Stimulated activated CD8-positive, alpha-beta memory T cell treated with anti-CD3 and anti-CD28 coated beads, Interleukin-7, amount 100 ng/mL, for 48 hours (primary cell): ENCODE results near the gene CDC123.
"Not testable (repeated sequence)": the region's sequence is repeated elsewhere in the genome, so short reads cannot be mapped to it uniquely, and the experiment has no call there.

ENCODE experiments used
- DNase-seq, 2 donors: peaks; one replicate each; pipeline ENCODE4 v3.0.0-alpha.2; 2020; ENCODE audit warnings: low read depth in 1 of 2; ENCODE audit errors: extremely low read depth in 1 of 2

CDC123 gene

DNA sequence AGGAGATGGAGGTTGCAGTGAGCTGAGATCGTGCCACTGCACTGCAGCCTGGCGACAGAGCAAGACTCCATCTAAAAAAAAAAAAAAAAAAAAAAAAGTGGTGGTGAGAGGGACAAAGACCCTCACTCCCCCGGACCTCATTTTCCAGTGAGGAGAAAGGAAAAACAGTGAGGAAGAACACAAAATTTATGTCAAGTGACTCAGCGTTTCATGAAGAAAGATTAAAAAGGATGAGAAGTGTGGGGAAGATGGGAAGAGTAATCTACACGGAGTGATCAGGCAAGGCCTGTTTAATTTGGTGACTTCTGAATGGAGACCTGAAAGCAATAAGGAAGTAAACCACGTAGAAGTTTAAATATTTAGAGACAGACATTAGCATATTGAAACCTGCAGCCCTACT, 7.3 kb upstream of the CDC123 start:
- no peak for DNase-seq

DNA sequence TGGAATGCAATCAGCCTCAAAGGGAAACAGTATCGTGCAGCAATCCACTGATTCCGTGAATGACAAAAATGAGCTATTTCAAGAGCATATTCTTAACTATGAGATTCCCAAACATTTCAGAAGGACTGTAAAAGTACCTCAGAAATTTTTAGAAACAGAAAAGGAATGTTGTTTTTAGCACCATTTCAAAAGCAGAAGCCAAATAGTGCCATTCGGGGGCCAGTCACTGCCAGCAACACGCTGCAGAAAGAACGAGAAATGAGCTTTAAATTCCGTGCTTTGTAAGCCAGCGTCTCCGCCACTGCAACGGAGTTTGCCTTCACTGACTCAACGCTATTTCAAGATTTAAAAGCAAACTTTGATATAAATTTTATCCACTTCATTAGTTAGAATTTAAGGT, 6.6 kb upstream of the CDC123 start:
- no peak for DNase-seq

DNA sequence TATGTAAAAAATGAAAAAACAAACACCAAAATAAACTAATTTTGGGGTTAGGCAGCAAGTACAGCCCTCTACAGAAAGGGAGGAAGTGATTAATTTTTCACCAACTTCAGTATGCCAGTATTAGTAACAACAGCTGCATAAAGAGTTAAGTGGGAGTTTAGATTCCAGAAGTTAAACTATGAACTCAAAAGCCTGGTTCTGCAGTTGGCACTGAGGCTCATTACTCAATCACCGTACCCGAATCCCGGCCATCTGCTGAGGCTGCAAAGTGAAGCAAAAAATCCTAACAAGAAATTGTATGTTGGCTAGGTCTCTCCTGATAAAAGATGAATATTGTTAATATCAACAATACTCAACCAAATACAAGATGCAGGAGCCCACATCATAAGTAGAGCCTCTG, 4.3 kb upstream of the CDC123 start:
- no peak for DNase-seq

DNA sequence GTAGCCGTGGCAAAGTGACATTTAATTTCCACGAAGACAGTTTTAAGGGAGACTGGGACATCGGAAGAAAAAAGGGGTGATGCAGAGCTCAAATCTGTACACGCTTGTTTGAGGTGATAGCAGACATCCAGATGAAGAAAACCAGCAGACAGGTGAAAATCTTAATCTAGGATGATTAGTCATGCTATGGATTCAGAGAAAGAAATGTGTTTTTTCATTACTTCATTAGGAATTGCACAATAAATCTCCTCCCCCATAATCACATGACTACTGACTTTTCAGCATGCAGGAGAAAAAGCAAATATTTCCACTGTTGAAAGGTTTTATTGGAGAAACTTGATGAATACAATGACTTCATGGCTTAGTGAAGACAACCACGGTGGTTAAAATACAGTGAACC, 2.8 kb upstream of the CDC123 start:
- no peak for DNase-seq

DNA sequence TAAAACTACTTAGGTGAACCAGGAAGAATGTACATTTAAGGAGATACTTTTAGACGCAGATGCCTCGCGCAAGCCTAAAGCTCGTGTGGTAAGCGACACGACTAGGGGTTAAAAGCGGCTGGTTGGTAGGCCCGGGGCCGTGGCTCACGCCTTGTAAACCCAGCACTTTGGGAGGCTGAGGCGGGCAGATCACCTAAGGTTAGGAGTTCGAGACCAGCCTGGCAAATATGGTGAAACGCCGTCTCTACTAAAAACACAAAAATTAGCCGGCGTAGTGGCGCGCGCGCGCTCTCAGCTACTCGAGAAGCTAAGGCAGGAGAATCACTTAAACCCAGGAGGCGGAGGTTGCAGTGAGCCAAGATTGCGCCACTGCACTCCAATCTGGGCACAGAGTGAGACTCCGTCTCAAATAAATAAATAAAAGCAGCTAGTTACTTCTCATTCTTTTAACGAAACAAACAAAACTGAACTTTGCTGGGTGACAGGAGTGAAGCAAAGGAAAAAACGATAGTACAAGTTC, 1.2 kb upstream of the CDC123 start:
- DNase-seq: no peak

DNA sequence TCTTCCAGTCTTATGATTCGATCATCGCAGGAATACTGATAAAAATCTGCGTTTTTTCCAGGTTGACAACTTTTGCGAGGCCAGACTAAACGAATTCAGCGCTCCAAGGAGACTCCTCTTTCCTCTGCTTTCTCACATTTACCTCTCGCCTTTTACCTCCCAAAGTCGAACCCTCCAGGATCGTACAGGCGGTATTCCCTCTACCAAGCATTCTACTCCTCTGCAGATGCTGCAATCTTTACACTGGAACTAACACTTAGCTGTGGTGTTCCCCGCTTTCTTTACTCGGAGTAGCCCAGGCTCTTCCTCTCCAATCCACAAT, 746 bp upstream of the CDC123 start:
- DNase-seq: no peak

DNA sequence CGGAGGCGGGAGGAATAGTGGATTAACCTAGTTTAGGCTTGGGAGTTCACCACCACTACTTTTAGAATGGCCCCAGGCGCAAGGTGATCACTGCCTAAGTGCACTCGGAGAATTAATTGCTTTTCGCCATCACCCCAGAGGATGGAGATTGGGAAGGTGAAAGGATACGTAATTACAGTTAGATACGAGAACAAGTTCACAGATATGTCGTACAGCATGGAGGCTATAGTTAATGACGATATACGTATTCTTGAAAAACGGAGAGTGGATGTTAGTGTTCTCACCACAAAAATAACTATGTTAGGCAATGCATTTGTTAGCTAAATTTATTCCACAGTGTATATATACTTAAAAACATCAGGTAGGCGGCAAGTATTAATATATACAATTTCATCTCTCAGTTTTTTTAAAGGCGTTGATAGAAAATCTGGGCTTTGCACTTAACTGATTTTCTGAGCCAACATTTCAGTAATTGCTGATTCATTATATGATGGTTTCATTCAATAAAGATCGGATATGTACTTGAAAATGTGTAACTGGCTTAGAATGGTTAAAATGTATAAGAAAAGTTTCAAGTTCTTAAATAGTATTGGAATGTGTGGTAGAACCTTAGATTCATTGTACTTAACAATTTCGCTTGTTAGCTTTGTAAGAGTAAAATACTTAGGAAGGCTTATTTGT, 683 bp downstream of the CDC123 start:
- no peak for DNase-seq

DNA sequence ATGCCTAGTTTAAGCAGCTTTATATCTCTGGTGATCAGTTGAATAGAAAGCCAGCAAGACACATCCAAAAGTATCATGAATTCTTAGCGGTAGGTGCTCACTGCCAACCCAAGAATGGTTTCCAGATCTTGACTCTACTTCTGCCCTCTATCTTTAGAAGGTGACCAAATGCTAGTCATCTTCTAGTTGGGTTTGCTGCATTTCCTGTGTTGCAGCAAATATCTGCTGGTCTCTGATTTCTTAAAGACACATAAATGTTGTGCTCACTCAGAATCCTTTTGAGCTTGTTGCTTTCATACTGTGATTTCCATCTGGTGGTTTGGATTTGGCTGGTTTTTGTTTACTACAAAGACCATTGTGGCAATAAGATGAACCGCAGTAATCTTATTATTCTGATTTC, 2.2 kb downstream of the CDC123 start:
- no peak for DNase-seq

DNA sequence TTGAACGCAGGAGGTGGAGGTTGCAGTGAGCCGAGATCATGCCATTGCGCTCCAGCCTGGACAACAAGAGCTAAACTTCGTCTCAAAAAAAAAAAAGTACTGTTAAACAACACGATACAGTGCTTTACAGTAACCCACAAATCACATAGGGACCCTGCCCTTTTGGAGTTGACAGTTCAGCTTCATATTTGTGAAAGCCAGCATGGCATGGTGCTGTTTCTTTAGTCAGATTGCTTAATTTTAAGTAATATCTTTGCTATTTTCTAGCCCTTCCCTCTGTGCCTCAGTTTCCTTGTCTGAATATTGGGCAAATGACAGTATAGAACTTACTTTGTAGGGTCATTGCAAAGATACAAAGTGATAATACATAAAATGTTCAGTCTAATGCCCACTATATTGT, 4.9 kb downstream of the CDC123 start:
- no peak for DNase-seq

DNA sequence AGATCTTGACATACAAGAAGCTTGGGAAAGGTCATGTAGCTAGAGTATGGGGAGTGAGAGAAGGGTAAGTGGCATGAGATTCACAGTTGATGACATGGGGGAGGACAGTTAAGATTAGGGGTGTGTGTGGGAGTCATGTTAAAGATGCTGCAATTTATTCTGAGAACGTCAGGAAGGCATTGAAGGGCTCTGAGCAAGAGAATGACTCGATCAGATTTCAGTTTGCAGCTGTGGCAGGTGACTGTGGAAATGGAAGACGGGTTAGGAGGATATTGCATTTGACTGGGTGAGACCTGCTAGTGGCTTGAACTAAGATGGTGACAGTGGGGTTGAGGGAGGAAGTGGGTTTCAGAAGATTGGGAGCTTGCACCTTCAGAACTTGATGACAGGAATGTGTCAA, 5.6 kb downstream of the CDC123 start:
- DNase-seq: no peak

DNA sequence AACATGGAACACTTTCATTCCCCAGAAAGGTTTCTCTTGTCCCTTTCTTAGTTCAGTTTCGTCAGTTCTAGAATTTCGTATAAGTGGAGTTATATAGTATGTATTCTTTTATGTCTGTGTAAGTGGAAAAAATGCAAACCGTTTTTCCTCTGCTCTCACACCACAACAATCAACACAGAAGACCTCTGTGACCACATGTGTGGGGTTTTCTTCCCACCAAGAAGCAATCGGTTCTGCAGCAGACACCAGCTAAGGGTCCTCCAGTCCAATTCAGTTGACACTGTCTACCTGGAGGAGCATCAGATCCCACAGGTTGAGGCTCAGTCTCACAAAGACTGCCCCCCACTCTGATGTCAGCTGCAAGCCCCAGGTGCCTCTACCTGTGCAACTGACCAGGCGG, 6.2 kb downstream of the CDC123 start:
- no peak for DNase-seq

DNA sequence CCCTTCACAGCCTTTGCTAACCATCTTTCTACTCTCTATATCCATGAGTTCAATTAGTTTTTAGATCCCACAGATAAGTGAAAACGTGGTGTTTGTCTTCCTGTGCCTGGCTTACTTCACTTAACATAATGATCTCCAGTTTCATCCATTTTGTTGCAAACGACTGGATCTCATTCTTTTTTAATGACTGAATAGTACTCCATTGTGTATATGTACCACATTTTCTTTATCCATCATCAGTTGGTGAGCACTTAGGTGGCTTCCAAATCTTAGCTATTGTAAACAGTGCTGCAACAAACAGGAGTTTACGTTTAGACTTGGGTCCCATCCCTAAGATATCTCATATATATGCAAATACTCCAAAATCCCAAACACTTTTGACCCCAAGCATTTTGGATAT, 9.1 kb downstream of the CDC123 start:
- DNase-seq: no peak

DNA sequence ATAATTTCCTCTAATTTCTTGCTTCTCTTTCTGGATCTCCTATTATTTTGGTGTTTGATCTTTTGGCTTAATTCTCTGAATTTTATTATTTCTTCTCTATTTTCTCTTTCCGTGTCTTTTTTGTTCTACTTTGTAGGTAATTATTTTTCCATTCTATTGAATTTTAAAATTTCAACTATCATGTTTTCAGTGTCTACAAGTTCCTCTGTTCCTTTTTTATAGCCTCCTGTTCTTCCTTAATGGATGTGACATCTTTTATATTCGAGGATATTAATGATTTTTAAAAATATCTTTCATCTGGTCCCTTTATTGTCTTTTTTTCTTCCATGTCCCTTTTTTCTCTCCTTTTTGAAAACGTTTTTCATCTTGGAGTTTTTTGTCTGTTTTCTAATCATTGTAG, 11.1 kb downstream of the CDC123 start:
- DNase-seq: no peak

DNA sequence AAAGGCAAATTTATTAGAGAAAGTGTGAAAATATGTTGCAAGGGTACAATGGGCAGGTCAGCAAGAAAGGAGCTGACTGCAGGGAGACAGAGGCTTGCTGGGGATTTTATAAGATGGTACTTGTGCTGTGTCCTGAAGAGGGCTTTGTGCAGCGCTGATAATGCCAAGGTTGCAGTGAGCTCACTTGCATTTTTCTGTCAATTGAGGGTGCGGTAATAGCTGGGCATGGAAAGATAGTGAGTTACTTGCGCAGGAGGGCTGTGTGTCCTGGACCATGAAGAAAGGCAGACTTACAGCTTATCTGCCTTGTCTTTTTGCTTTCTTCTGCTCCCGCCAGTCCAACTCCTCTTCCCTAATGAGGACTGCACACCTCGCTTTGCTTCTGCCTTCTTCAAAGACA, 12.5 kb downstream of the CDC123 start:
- no peak for DNase-seq

DNA sequence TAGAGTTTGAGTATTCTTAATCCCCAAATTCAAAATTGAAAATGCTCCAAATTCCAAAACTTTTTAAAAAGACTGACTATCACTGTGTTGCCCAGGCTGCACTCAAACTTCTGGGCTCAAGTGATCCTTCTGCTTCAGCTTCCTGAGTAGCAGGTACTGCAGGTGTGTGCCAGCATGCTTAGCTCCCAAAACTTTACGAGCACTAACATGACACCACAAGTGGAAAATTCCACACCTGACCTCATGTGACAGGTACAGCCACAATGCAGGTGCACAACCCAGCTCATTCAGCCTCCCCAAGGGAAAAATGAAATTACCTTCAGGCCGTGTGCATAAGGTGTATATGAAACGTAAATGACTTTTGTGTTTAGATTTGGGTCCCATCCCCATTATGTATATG, 16.5 kb downstream of the CDC123 start:
- DNase-seq: no peak

DNA sequence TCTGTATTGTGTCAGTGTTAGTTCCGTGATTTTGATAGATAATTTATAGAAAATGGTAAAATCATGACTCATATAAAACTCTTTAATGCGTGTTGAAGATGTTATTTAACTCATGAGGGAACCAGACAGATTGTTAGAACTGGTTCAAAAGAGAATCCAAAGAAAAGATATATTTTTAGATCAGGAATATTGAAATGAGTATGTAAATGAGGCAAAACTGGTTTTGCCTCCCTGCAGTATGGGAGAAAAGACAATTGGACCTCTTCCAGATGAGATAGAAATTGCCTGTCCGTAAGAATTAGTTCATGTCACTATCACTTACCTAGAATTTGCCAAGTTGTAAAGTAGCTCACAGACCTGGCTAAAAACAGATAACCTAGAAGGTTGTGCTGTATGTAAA, 17.6 kb downstream of the CDC123 start:
- no peak for DNase-seq

DNA sequence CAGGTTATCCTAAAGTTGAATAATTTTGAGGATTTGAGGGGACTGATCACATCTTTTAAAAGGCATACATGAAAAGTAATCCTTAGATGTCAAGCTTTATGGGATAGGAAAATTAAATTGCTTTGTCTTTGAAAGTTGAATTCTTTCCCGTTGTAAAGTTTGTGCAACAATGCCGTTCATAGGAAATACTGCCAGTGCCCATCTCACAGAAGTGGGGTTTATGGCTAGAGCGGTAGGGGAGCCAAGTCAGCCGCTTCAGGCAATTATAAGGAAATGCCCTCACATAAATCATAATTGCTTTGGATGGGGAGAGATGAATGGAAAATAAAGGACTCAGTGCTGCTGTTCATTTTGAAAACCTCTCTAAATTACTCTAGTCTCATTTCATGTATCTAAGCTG, 18.1 kb downstream of the CDC123 start:
- no peak for DNase-seq

DNA sequence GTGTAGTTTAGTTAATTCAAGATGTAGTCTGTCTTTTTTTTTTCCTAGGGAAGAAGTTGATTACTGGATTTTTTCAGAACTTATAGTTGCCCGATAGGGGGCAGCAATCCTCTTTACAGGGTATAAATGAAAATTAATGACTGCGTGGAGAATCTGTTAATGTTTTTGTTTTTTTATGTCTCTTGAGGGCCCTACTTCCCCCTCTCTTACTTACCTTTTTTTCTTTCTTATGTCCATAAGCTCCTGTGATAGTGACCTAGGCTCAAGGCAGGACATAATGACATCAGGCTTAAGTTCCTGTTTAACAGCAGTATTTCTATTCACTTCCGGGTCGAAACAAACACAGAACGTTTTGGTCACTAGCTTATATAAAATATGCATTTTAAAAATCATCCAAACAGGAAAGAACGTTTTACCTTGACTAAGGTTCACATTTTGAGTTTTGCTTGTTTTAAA, 18.8 kb downstream of the CDC123 start:
- DNase-seq: no peak

DNA sequence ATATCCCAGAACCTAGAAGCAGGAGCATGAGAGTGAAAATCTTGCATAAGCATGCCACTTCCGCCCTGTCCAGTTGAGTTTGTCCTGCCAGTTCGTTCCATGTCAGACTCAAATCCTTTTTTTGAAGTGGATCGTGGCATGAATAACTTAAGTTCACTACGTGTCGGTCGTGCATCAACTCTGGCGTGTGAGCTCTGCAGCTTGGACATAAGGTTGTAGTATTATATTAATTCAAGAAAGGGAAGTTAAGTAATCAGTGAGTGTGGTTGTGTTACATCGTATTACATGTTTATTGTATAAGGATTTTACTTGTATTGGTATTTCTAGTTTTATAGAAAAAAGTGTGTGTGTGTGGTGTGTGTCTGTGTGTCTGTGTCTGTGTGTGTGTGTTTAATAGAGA, 23.0 kb downstream of the CDC123 start:
- DNase-seq: no peak

DNA sequence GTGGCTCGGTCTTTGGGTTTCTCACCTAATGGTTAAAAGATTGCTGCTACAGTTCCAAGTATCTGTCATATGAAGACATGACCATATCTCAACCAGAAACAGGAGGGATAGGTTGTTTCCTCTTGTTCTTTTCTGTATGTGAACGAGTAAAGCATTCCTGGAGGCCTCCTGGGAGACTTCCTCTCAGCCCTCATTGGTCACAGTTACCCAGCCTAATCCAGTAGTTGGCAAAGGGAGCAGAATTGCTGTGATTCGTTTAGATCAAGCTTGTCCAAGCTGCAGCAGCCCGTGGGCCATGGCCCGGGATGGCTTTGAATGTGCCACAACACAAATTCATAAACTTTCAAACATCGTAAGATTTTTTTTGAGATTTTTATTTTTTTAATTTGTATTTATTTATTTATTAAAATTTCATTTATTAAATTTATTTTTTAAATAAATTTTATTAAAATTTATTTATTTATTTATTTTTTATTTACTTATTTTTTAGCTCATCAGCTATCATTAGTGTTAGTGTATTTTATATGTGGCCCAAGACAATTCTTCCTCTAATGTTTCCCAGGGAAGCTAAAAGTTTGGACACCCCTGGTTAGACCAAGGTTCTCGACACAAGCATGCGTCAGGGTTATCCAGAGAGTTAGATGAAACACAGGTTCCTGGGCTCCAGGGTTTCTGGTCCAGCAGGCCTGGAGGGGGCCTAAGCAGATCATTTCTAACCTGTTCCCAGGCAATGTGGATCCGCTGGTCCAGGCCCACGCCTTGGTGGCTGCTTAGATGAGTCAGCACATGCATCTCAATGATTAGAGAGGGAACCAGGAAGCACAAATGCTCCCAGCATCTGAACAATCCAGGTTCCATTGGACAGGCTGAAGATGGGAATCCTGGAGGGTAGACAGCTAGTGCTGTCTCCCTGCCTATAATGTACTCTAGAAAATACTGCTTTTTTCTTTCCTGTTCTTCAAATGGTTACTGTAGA, 25.6 kb downstream of the CDC123 start:
- DNase-seq: no peak

DNA sequence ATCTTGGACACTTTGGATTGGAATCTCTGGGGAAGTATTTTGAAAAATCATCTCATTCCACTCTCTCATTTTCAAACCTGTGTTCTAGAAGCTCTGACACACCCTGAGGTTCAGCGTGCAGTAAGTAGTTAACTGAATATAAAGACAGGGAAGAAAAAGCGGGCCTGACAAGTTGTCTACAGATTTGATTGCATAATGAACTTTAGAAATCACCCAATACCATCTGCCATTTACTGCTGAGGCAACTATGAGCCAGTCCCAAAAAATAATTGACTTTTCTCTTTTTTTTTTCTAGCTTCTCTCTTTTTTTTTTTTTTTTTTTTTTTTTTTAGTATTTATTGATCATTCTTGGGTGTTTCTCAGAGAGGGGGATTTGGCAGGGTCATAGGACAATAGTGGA, 29.5 kb downstream of the CDC123 start:
- DNase-seq: no peak

DNA sequence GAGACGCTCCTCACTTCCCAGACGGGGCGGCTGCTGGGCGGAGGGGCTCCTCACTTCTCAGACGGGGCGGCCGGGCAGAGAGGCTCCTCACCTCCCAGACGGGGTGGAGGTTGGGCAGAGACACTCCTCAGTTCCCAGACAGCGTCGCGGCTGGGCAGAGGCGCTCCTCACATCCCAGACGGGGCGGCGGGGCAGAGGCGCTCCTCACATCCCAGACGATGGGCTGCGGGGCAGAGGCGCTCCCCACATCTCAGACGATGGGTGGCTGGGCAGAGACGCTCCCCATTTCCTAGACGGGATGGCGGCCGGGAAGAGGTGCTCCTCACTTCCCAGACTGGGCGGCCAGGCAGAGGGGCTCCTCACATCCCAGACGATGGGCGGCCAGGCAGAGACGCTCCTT, 30.4 kb downstream of the CDC123 start:
- DNase-seq: not testable (repeated sequence)
